CD4-positive, alpha-beta T cell treated with Interleukin-17A for 4 hours (primary cell): ENCODE data around the gene HOXB6.

Source experiments
- DNase-seq: peaks from one replicate; pipeline ENCODE4 v3.0.0-alpha.2; 2020; ENCODE audit warnings: mixed read lengths

Gene HOXB6

GRCh38 chr17:48565022-48565554 lies 39.7 kb downstream of the HOXB6 start:
- no peak for DNase-seq

GRCh38 chr17:48564188-48565021 lies 40.4 kb downstream of the HOXB6 start:
- no peak for DNase-seq

- DNase-seq: no peak
Observed at GRCh38 chr17:48563867-48564187, 41.0 kb downstream of the HOXB6 start.

DNA sequence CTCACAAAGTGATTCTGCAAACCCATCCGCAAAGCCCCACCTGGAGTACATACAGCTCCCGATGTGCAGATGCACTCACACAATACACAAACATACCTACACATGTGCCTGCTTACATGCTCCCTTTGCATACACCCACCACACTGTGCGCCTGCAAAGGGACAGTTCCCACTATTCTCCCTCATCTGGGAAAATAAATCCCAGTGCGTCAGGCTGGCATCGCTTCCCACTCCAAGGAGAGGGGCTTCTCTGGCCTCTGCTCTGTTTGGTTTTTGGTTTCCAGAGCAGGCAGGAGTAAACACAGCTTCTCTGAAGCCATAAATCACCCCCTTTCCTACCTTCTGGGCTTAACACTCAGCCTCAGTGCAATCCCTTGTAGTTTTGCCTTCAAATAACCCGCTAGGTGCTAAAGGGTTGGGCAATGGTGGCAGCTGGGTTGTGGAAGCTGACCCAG lies 41.4 kb downstream of the HOXB6 start:
- DNase-seq: no peak

- no peak for DNase-seq
Observed at GRCh38 chr17:48562934-48563333, 41.9 kb downstream of the HOXB6 start.

- DNase-seq: no peak
Observed at GRCh38 chr17:48561884-48562810, 42.6 kb downstream of the HOXB6 start.

- no peak for DNase-seq
Observed at GRCh38 chr17:48559840-48560817, 44.7 kb downstream of the HOXB6 start.

DNA sequence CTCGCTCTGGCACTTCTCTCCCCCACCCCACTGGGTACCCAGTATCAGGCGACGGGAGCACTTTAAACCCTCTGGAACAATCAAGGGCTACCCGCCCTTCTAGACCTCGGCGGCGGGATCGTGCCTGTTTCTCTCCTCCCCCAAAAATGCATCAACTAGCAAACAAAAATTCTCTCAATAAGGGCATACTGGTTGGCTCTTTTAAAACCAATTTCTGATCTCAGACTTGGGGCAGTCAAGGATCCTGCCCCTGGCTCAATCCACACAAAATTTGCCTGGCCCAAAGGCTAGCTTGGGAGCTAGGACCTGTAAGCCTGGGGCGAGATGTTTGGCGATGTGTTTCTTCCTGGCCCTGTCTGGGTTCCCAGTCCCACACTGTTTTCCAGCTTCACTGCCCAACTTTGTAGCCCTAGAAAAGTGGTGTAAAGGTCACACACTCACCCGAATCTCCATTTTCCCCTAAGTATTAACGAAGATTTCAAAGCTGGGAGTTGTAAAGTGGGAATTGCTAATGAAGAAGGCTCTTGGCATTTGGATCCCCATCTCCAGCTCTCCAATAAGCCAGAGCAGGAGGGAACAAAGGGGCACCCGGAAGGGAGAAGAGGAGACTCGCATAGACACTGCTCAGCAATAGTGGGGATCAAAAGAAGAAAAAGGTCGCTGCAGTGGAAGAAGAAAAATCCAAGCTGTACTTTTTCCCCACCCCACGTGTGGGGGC lies 45.5 kb downstream of the HOXB6 start:
- no peak for DNase-seq

GRCh38 chr17:48558831-48559121 lies 46.0 kb downstream of the HOXB6 start:
- no peak for DNase-seq

DNA sequence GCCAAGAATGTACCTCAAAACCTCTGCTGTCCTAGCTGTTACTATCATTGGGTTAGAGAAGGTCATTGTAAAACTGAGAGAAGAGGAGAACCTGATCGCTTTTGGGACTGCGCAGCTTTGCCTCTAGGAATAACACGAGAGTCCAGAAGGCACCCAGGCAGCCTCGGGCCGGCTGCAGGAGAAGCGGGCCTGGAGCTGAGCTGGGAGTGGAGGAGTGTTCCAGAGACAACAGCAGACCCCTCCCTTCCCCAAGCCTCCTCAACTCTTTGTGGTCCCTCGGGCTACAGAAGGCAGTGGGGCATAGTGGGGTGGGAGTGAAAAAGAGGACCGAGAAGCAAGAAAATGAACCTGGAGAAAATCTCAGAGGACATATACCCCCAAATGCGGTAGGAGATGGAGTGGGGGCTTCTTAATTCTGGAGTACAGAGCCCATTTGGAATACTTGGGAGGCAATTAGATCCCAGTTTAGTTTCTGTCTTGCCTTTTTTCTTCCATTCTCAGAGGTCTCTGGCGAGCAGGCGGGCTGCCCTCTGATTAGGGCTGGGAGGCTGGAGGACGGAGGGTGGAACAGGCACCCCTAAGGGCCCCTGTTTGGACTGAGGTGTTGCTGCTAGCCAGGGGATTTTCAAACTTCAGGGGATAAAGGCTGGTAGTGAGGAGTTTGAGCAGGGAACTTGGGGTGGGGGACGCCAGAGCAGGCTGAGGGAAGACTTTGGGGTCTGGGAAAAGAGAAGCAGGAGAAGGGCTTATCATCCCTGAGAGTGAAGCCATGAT lies 46.5 kb downstream of the HOXB6 start:
- DNase-seq: no peak

DNA sequence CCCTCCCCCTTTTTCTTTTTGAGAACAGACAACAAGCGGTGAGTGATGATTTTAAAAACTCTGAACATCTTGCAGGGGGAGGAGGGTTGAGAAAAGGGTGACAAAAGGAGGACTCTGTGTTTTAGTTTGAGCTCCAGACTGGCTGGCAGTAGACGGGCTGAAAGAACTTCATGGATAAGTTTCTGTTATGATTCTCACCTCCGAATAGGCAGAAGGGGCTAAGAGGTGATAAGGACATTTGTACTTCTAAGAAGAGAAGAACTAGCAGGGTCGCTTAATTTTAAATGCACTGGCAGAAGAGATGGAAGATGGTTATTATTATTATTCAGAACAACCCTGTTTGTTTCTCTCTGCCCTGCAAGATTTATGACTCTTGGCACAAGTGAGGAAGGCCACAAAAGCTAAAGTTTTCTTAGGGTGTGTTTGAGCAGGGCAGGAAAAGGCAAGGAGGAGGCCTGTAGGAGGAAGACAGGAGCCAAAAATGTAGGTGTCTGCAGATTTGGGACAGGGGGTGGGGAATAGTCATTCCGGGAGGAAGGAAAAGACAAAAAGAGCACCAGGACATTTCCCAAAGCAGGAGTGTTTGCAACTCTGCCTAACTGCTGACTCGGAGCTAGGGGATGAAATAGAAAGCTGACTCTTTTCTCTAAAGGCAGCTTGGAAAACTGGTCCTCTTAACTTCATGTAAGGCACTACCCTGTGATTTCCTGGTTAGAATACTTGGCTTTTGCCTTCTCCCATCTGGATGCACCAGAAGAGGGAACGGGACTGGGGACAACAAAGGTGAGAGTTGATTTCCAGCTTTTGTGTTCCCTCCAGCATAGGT lies 48.0 kb downstream of the HOXB6 start:
- DNase-seq: no peak

- DNase-seq: no peak
Observed at GRCh38 chr17:48556229-48556575, 48.6 kb downstream of the HOXB6 start.

DNA sequence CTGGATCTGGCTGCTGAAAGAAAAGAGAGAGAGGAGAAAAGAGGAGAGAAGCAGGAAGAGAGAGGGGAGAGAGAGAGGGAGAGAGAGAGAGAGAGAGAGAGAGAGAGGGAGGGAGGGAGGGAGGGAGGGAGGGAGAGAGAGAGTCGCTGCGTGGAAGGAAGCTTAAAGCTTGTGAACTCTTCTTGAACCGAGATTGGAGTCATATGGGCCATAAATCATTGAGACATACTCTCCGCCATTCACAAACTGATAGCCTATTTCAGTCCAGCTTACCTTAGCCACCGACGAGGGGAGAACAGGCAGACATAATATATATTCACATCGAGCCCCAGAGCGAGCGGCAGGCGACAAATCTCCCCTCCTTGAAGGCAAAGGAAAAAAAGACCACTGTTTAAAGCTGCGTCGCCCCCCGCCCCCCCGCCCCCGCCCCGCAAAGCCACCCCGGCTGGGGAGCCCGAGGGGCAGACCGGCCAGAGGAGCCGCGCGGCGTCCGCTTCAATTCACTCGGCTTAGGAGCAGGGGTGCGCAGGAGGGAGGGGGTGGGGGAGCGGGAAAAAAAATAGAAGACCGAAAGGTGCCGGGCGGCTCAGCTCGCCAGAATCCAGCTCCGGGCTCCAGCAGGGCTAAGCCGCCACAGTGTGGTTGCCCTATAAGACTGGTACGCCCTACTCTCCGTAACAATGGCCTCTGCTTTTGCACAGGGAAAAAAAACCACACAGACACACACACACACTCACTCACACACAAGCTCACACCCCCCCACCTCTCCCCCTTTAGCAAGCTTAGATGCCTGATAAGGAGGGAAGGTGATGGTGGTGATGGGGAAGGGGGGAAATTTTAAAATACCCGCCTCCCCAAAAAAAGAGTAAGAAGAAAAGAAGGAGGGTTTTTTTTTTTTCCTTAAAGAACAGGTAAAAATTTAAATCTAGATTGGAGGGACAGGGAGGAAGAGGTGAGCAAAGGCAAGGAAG lies 49.2 kb downstream of the HOXB6 start:
- peak; percentile 41 for DNase-seq

GRCh38 chr17:48554412-48555257 lies 50.2 kb downstream of the HOXB6 start:
- DNase-seq: no peak

DNA sequence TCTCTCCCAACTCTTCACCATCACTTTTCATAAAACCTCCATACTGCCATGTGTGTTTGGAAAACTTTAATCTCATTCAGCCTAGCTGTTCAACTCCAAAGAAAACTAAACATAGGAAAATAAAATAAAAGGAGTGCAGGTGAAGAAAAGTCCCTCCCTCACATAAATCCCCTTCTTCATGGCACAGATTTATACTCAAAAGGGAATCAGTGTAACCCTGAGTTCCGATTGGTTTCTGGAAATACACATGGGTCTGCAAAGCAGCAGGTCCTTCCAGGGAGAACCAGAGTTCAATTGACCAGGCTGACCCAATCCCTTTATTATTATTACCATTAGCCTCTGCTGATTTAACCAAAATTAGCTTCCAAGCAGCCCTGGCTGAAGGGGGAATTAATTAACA lies 51.0 kb downstream of the HOXB6 start:
- DNase-seq: no peak

- no peak for DNase-seq
Observed at GRCh38 chr17:48553190-48553547, 51.6 kb downstream of the HOXB6 start.

DNA sequence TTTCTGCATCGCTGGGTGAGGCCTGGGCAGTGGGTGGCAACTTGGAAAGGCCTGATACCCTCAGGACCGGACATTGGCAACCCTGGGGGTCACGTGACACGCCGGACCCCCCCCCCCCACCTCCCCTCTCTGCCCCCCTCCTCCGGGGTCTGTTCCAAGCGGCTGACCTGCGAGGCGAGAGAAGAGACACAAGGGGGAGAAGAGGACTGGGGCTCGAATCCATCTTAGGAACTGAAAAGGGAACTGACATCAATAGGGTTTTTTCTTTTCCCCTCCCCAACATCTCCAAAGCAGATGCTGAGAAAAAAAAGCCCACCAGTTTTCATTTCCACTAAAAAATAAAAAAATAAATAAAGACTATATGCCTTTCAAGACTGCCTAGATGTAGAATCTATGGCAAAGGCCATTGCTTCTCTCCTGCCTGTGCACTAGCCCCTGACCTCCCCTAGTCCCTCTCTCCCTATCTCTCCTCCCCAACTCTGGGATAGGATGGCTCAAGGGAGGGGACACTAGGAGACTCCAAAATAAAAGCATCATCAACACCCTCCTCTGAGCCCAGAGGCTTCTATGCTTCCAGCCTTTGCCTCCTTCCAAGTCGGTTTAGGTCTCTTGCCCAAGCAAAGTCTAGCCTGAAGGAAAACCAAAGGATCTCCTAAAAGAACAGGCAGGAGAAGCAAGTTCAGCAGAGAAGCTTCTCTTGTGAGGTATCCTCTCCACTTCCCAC lies 52.2 kb downstream of the HOXB6 start:
- DNase-seq: no peak
